SH-SY5Y (cell line): Measurements from ENCODE around the gene LEPR.

Source experiments
- GATA2 ChIP-seq: IDR thresholded peaks from 2 replicates; pipeline ENCODE4 v1.6.1; 2011; ENCODE audit warnings: mild to moderate bottlenecking, low read depth, low read length
- GATA3 ChIP-seq: IDR thresholded peaks from 2 replicates; pipeline ENCODE4 v1.6.1; 2011; ENCODE audit warnings: low read depth, mild to moderate bottlenecking, low read length, moderate library complexity

- TF ChIP-seq GATA2 (no peak), GATA3 (no peak)
These were observed 18.9 kb upstream of the LEPR start for GRCh38 chr1:65401612-65402011.
